CD4-positive, alpha-beta T cell (primary cell): ENCODE measurements around the gene ANKS1B. TPM values are rescaled to one million over a fixed set of nuclear protein-coding genes. Genes with fewer than 3 reads are reported as not detected.

Experiments used
- ATAC-seq: fragments of 200-7000 bp; cut with Tn5 transposase; one replicate; pipeline ENCODE4 v1.10.0; 2022; ENCODE audit warnings: mild to moderate bottlenecking; ENCODE audit not compliant: poor library complexity
- CTCF ChIA-PET: fragments of 350-600 bp; sonication (Branson Sonifier 250); formaldehyde crosslinking; loops from one replicate; lab custom pipeline; 2021; ENCODE audit warnings: antibody characterized with exemption, inconsistent platforms; lab: Charles Lee
- POLR2A ChIA-PET: fragments of 350-600 bp; sonication (Branson Sonifier 250); formaldehyde crosslinking; loops from one replicate; lab custom pipeline; 2021; ENCODE audit warnings: antibody characterized with exemption, inconsistent platforms; lab: Charles Lee
- DNase-seq, 14 experiments: peaks; one replicate each; pipeline ENCODE4 v3.0.0-alpha.2; 2013 to 2020; ENCODE audit warnings: mixed read lengths in 2 of 14
- H3K27ac ChIP-seq, 2 donors: one replicate each; pipeline versions ENCODE4 v1.5.1 to v1.7.0; 2013; ENCODE audit warnings: low read length in 2 of 2, low read depth in 1 of 2, mild to moderate bottlenecking in 1 of 2
- H3K27me3 ChIP-seq, 2 experiments: 1 replicate in 1 of 2; 2 replicates in 1 of 2; pipeline versions ENCODE4 v1.6.1 to v1.7.0; 2013; ENCODE audit warnings: low read length in 2 of 2, control low read depth in 1 of 2, mild to moderate bottlenecking in 1 of 2, moderate library complexity in 1 of 2; ENCODE audit not compliant: insufficient read depth in 2 of 2, control insufficient read depth in 1 of 2
- H3K36me3 ChIP-seq: one replicate; pipeline ENCODE4 v1.6.1; 2013; ENCODE audit warnings: low read length, control low read depth; ENCODE audit not compliant: insufficient read depth
- H3K4me1 ChIP-seq: one replicate; pipeline ENCODE4 v1.6.1; 2013; ENCODE audit warnings: low read length, control low read depth; ENCODE audit not compliant: insufficient read depth
- H3K4me3 ChIP-seq: one replicate; pipeline ENCODE4 v1.5.1; 2013; ENCODE audit warnings: mild to moderate bottlenecking, low read length, moderate library complexity
- H3K9me3 ChIP-seq, 2 experiments: 1 replicate in 1 of 2; 2 replicates in 1 of 2; pipeline versions ENCODE4 v1.6.1 to v1.7.0; 2013; ENCODE audit warnings: low read length in 2 of 2, mild to moderate bottlenecking in 2 of 2, control low read depth in 1 of 2, moderate library complexity in 1 of 2; ENCODE audit not compliant: control insufficient read depth in 1 of 2, insufficient read depth in 1 of 2
- H3K27ac Mint-ChIP-seq: one replicate; pipeline ENCODE4 v1.8.0; 2020; ENCODE audit warnings: mixed read lengths
- H3K27me3 Mint-ChIP-seq: one replicate; pipeline ENCODE4 v1.8.0; 2021; ENCODE audit warnings: mixed read lengths
- H3K36me3 Mint-ChIP-seq: one replicate; pipeline ENCODE4 v1.8.0; 2021; ENCODE audit warnings: low read depth, mixed read lengths
- H3K4me1 Mint-ChIP-seq: one replicate; pipeline ENCODE4 v1.8.0; 2021; ENCODE audit warnings: low read depth, mixed read lengths
- H3K4me3 Mint-ChIP-seq: one replicate; pipeline ENCODE4 v1.8.0; 2020; ENCODE audit warnings: mild to moderate bottlenecking, mixed read lengths
- H3K9me3 Mint-ChIP-seq: one replicate; pipeline ENCODE4 v1.8.0; 2020; ENCODE audit warnings: mixed read lengths
- CTCF ChIP-seq: fragments of 200-600 bp; IDR thresholded peaks from one replicate; pipeline ENCODE4 v1.8.0; 2022; ENCODE audit warnings: antibody characterized with exemption, mild to moderate bottlenecking
- intact Hi-C, 2 experiments: fragments of 100-400 bp; cut with DNase I in 1 of 2; cut with micrococcal nuclease in 1 of 2; formaldehyde crosslinking; loops; one replicate each; pipeline versions ENCODE4 v1.15.1 to v1.9.0; 2023 to 2025; cut with DNase I, micrococcal nuclease
- total RNA-seq, 174 experiments: library from RNA in 2 of 174; stranded (reverse) in 2 of 174; gene quantifications; one replicate each; pipeline ENCODE4 v1.2.3 and lab custom pipeline; 2021 to 2026

The ANKS1B gene
- total RNA-seq, 2 experiments from 2014 or later, result 0.16 to 1.1 TPM

- H3K27ac Mint-ChIP-seq, result no peak overlapping the region
- intact Hi-C loops, result no loop called here
Measured at GRCh38 chr12:99111600-99111999, 873.1 kb downstream of the ANKS1B start.

GRCh38 chr12:99110868-99111267, 873.9 kb downstream of the ANKS1B start:
- ChIA-PET CTCF (no interaction called here), POLR2A (no interaction called here)
- no peaks in the 10 kb centered on the region for H3K27me3 Mint-ChIP-seq
- no peaks in the 10 kb centered on the region for H3K36me3 Mint-ChIP-seq
- no peak for ATAC-seq
- no peak overlapping the region for H3K4me3 Mint-ChIP-seq
- Histone ChIP-seq H3K27ac (no peak overlapping the region), H3K27me3 (no peaks in the 10 kb centered on the region), H3K9me3 (no peaks in the 10 kb centered on the region), H3K4me1 (no peaks in the 10 kb centered on the region), H3K4me3 (no peak overlapping the region), H3K36me3 (no peaks in the 10 kb centered on the region)
- TF ChIP-seq CTCF, result no peak
- DNase-seq, result no peak
- no peak overlapping the region for H3K27ac Mint-ChIP-seq
- intact Hi-C loops, result no loop called here
- no peaks in the 10 kb centered on the region for H3K9me3 Mint-ChIP-seq
- H3K4me1 Mint-ChIP-seq, result no peaks in the 10 kb centered on the region

More at GRCh38 chr12:99111600-99111999, 873.1 kb downstream of the ANKS1B start:
- DNase-seq (no peak), ATAC-seq (no peak)
- CTCF ChIA-PET, result no interaction called here
- H3K9me3 Mint-ChIP-seq, result no peaks in the 10 kb centered on the region
- Histone ChIP-seq H3K4me3 (no peak overlapping the region), H3K27ac (no peak overlapping the region), H3K27me3 (no peaks in the 10 kb centered on the region), H3K4me1 (no peaks in the 10 kb centered on the region), H3K9me3 (no peaks in the 10 kb centered on the region), H3K36me3 (no peaks in the 10 kb centered on the region)
- POLR2A ChIA-PET, result no interaction called here
- H3K4me3 Mint-ChIP-seq, result no peak overlapping the region
- TF ChIP-seq CTCF, result no peak
- H3K4me1 Mint-ChIP-seq, result no peaks in the 10 kb centered on the region
- H3K36me3 Mint-ChIP-seq, result no peaks in the 10 kb centered on the region
- H3K27me3 Mint-ChIP-seq, result no peaks in the 10 kb centered on the region

GRCh38 chr12:99110212-99110611, 874.5 kb downstream of the ANKS1B start:
- POLR2A ChIA-PET, result no interaction called here
- CTCF ChIA-PET, result no interaction called here
- no peaks in the 10 kb centered on the region for H3K4me1 Mint-ChIP-seq

More at GRCh38 chr12:99110212-99110611, 874.5 kb downstream of the ANKS1B start:
- no peaks in the 10 kb centered on the region for H3K9me3 ChIP-seq
- Mint-ChIP-seq H3K27ac (no peak overlapping the region), H3K9me3 (no peaks in the 10 kb centered on the region), H3K36me3 (no peaks in the 10 kb centered on the region), H3K4me3 (no peak overlapping the region), H3K27me3 (no peaks in the 10 kb centered on the region)
- no peak for TF ChIP-seq CTCF
- no peaks in the 10 kb centered on the region for H3K36me3 ChIP-seq
- intact Hi-C loops, result no loop called here
- no peaks in the 10 kb centered on the region for H3K4me1 ChIP-seq
- H3K4me3 ChIP-seq, result no peak overlapping the region
- H3K27ac ChIP-seq, result no peak overlapping the region
- no peak for ATAC-seq
- DNase-seq, result no peak
- H3K27me3 ChIP-seq, result no peaks in the 10 kb centered on the region
